Fibroblast of the aortic adventitia (primary cell): Measurements from ENCODE around the gene CUBN. TPM values are rescaled to one million over a fixed set of nuclear protein-coding genes. Genes with fewer than 3 reads are reported as not detected.
A peak's percentile ranks its signal among the peaks of the same experiment; 100 is the strongest.

Source experiments
- DNase-seq: peaks from one replicate; pipeline ENCODE4 v3.0.0-alpha.2; 2010; ENCODE audit warnings: low read depth
- H3K4me3 ChIP-seq: 2 replicates; pipeline ENCODE4 v1.5.1; 2011; ENCODE audit warnings: low read depth, mild to moderate bottlenecking, control low read depth, low read length, moderate library complexity
- total RNA-seq: library from RNA; depleted of rRNA; stranded (reverse); fragments of >200 nt; gene quantifications from 2 replicates; pipeline ENCODE4 v1.2.3, GENCODE V29; 2012; ENCODE audit warnings: low replicate concordance
- TF ChIP-seq, protein P1 (sequence below): IDR thresholded peaks from 2 replicates; pipeline ENCODE4 v1.5.1; 2011; ENCODE audit warnings: mild to moderate bottlenecking, low read length, control low read depth, inconsistent platforms; ENCODE audit not compliant: insufficient read depth

The CUBN gene
- total RNA-seq, 1 donor: 4.2 TPM

DNA sequence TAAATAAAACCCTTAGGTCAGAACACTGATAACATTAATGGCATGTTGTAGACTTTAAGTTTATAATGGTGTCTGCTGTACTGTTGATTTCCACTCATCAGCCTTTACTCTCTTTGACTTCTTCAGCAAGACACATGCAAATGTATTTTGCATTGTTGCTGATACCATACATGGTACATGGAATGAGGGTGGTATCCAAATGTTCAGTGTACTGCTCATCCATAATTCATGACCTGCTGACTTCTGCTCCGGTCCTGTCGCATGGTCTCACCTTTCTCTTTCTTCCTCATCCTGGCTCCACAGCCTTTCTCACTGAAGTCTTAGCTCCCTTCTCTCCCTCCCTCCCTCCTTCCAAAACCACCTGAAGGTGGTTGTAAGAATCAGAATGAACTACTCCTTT is 4.7 kb upstream of the CUBN start:
- TF ChIP-seq, protein P1, sequence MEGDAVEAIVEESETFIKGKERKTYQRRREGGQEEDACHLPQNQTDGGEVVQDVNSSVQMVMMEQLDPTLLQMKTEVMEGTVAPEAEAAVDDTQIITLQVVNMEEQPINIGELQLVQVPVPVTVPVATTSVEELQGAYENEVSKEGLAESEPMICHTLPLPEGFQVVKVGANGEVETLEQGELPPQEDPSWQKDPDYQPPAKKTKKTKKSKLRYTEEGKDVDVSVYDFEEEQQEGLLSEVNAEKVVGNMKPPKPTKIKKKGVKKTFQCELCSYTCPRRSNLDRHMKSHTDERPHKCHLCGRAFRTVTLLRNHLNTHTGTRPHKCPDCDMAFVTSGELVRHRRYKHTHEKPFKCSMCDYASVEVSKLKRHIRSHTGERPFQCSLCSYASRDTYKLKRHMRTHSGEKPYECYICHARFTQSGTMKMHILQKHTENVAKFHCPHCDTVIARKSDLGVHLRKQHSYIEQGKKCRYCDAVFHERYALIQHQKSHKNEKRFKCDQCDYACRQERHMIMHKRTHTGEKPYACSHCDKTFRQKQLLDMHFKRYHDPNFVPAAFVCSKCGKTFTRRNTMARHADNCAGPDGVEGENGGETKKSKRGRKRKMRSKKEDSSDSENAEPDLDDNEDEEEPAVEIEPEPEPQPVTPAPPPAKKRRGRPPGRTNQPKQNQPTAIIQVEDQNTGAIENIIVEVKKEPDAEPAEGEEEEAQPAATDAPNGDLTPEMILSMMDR: no peak
- DNase-seq: no peak

DNA sequence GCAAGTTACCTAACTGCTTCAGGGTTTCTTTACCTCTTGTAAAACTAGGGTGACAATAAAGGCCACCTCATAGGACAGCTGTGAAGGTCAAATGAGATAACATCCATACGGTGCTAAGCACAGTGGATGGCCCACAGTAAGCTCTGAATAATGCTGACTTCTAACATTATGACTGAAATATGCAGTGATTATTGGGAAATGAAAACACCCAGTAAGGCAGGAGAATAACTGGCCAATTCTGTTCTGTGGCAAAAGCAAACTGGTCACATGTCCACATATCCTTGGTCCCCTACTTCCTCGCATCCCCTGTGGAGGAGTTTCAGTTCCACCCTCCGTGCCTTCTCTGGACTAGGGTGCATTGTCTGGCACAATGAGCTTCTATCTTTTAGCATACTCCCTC is 1.4 kb downstream of the CUBN start:
- TF ChIP-seq, protein P1: no peak
- no peak for DNase-seq
- H3K4me3 ChIP-seq: no peak overlapping the region

More for the DNA sequence above, 4.7 kb upstream of the CUBN start:
- H3K4me3 ChIP-seq: no peak overlapping the region

DNA sequence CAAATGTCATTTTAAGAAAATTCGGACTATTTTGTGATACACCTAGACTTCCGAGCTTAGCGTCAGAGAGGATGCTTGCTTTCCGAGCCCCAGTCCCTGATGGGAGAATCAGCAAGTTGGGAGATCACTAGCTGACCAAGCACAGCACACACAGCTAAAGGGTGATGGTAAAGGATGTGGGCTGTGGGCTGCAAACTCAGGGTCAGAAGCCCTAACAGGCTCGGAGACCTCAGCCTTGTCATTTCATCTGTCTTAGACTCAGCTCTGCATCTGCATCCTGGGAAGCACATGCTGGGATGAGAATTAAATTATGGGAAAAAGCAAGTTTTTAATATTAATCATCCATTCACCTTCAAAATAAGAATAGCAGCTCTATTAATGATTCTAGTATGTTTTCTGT is 3.3 kb downstream of the CUBN start:
- TF ChIP-seq, protein P1: no peak
- DNase-seq: no peak
- no peak overlapping the region for H3K4me3 ChIP-seq

DNA sequence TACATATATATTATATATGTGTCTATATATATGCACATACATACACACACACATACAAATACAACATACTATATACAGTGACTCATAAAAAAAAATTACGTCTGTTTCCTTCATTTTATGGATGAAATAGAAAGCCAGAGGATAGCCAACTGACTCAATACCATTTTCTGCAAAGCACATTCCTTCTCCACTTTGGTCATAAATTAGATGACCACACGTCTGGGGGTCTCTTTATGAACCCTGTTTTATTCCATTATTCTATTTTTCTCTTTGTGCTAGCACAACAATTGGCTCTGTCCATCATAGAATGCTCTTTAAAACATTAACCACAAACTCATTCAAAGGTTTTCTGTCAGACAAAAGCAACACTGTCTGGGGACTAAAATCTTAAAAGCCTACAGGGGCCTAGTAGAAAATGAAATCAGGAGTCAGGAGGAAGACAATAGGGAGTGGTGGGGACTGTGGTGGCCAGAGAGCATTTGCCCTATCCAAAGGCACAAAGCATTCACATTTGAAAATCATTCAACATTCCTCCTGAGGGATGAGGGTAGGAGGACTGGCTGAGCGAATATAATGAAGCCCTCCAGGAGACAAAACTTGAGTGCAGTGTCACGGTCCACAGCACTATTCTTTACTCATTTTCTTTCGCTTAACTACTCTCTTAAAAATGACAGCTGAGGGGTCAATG is 4.3 kb downstream of the CUBN start:
- no peak for DNase-seq
- no peak overlapping the region for H3K4me3 ChIP-seq
- TF ChIP-seq, protein P1: no peak

DNA sequence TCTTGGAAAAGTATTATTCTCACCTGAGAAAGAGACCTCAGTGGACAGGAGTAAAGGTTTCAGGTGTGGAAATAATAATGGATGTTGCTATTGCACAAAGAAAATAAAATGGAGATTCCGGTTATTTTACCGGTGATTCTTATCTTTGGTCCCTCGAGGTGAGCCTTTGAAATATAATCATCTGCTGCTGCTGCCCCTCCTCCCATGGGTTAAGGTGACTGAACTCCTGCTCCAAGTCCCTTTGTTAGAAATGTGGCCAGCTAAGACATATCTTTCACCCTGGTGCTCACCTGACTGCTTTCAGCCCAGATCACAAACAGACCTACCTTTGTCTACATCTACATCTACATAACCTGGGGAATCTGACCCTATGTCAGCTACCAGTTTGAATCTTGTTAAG is 5.7 kb downstream of the CUBN start:
- H3K4me3 ChIP-seq: no peak overlapping the region
- TF ChIP-seq, protein P1: no peak
- no peak for DNase-seq

DNA sequence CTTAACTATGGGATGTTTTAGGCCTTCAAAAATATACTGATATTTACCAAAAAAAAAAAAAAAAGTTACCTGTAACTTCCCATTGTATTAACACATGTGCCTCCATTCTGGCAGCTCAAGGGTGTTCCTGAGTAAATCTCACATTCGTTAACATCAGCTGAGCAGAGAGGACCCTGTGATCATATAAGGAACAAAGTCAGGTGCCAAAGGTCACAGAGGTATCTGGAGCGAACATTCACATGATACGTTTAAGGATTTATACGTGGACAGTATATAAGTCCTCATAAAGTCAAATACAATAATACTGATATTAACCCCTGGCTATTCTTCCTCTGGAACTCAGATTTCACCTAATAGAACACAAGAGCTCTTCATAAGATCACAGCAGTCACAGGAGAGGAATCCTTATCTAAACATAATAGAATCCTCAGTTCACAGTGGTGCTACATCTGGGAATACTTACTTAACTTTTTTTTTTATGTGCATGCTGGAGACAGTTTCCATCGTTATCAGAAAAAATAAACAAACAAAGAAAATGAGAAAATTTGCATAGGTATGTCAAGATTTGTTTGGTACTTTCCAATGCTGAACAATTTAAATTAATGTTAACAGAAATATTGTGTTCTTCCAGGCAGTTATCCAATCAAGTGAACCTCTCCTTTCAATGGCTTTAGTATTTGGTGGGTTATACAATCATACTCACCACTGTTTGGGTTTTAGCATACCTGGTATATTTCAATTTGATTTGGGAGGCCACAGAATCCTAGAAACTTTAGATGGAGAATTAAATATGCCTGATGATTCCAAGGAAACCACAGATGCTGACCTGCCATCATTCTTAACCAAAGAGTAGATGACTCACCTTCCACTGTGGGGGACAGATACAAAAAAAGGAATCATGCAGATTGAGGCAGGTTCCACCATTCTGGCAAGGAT is 6.6 kb downstream of the CUBN start:
- H3K4me3 ChIP-seq: no peak overlapping the region

More for the DNA sequence above, 6.6 kb downstream of the CUBN start:
- TF ChIP-seq, protein P1: no peak
- peak; percentile 52 for DNase-seq
